ENCODE results near the gene BUB1B. TPM values are rescaled to one million over a fixed set of nuclear protein-coding genes. Genes with fewer than 3 reads are reported as not detected.

Gene BUB1B
- total RNA-seq, 4 donors from 2014 or later, result 0.33 to 8.8 (median 3.3) TPM; not detected in 1

DNA sequence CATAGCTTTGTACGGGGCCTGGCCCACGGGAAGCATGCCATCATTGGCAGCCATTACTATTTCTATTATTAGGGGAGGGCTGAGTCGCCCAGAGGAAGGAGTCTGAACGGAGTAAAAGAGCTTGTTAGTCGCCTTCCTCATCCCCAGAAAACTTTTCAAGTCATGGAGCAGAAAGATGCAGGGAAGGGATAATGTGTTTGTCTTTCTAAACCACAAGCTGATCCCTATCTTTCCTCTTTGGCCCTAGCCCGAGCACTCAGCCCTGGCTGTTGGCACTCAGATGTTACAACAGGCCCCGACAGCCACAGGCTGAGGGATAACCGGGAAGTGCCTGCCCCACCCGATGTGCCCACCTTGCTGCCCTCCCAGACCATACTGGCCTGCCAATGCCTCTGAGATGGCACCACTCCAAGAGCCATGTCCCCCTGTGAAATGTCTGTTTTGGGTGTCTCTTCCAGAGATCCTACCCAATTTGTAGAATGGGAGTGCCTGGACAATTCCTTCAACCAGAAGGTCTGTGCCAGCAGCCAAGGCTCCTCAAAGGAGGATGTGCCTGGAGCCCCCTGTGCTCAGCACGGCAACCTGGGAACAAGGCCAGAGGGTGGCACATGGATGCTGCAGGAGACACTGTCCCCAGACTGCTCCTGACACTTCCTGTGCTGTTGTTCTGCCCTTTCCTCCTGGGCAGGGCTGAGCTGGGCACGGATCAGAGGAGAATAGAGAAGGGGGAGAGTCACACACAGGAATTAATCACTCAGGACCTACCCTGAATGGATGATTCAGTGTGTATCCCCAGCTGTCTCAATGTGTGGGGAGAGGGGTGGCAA lies 88.8 kb downstream of the BUB1B start:
- TF ChIP-seq, protein P1, sequence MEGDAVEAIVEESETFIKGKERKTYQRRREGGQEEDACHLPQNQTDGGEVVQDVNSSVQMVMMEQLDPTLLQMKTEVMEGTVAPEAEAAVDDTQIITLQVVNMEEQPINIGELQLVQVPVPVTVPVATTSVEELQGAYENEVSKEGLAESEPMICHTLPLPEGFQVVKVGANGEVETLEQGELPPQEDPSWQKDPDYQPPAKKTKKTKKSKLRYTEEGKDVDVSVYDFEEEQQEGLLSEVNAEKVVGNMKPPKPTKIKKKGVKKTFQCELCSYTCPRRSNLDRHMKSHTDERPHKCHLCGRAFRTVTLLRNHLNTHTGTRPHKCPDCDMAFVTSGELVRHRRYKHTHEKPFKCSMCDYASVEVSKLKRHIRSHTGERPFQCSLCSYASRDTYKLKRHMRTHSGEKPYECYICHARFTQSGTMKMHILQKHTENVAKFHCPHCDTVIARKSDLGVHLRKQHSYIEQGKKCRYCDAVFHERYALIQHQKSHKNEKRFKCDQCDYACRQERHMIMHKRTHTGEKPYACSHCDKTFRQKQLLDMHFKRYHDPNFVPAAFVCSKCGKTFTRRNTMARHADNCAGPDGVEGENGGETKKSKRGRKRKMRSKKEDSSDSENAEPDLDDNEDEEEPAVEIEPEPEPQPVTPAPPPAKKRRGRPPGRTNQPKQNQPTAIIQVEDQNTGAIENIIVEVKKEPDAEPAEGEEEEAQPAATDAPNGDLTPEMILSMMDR (IDR thresholded peaks at IDR 0.05; ENCODE audit: low read depth), result no peak

- TF ChIP-seq, protein P1 (IDR thresholded peaks at IDR 0.05; ENCODE audit: low read depth), result no peak
These were observed 89.4 kb downstream of the BUB1B start for GRCh38 chr15:40250304-40250656.

GRCh38 chr15:40250771-40251483 lies 90.1 kb downstream of the BUB1B start:
- TF ChIP-seq, protein P1 (IDR thresholded peaks at IDR 0.05; ENCODE audit: low read depth), result no peak

DNA sequence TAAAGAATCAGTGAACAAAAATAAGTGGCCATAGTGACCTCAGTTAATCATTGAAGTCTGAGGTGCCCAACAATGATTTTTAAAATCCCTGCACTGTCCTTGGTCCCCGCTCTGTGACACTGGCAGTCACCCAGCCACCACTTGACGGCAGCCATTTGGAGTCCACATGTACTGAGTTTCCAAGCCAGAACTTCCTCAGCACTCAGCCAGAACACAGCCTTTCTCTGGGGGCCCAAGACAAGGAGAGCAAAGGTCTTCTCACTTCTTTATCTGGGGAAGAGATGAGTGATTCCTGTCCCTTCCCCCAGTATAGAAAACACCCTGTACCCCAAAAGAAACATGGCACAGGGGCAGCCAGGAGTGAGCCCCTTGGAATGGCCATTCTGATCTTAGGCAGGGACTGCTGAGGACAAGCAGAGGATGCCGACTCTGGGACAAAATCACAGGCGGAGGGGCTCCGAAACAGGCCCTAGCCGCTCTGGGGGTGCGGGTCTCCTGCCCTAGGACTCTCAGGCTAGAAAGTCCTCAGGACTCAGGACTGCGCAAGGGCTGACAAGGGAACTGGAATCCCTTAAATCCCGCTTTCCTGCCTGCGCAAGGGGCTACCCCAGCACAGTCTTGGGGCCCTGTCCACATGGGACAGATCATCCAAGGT lies 90.7 kb downstream of the BUB1B start:
- TF ChIP-seq, protein P1 (IDR thresholded peaks at IDR 0.05; ENCODE audit: low read depth), result no peak

DNA sequence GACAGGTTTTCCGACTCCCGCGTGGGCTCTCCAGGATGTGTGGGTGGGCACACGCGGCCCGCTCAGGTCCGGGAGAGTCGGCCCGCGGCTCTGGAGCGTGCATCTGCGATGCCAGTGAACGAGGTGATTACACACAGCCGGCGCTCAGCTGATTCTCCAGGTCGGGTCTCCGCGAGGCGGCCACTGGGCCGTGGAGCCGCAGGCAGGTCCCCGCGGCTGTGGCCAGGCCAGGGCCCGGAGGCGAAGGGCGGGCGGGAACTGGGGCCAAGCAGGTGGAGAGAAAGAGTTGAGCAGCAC lies 91.2 kb downstream of the BUB1B start:
- TF ChIP-seq, protein P1 (IDR thresholded peaks at IDR 0.05; ENCODE audit: low read depth), result no peak

- TF ChIP-seq, protein P1 (IDR thresholded peaks at IDR 0.05; ENCODE audit: low read depth), result no peak
These were observed 91.7 kb downstream of the BUB1B start for GRCh38 chr15:40252438-40253166.
